Neural progenitor cell (in vitro differentiated cells): Measurements from ENCODE around the gene OR52A1.

ENCODE experiments used
- EZH2 ChIP-seq: fragments of 200-600 bp; sonication (generic); IDR thresholded peaks from 2 replicates; pipeline ENCODE4 v1.6.1; 2017; ENCODE audit warnings: antibody characterized with exemption, mild to moderate bottlenecking, moderate library complexity
- TF ChIP-seq, protein P1 (sequence below): fragments of 200-600 bp; sonication (generic); IDR thresholded peaks from 2 replicates; pipeline ENCODE4 v1.5.1; 2017; ENCODE audit warnings: antibody characterized with exemption, mild to moderate bottlenecking

- TF ChIP-seq, protein P1, sequence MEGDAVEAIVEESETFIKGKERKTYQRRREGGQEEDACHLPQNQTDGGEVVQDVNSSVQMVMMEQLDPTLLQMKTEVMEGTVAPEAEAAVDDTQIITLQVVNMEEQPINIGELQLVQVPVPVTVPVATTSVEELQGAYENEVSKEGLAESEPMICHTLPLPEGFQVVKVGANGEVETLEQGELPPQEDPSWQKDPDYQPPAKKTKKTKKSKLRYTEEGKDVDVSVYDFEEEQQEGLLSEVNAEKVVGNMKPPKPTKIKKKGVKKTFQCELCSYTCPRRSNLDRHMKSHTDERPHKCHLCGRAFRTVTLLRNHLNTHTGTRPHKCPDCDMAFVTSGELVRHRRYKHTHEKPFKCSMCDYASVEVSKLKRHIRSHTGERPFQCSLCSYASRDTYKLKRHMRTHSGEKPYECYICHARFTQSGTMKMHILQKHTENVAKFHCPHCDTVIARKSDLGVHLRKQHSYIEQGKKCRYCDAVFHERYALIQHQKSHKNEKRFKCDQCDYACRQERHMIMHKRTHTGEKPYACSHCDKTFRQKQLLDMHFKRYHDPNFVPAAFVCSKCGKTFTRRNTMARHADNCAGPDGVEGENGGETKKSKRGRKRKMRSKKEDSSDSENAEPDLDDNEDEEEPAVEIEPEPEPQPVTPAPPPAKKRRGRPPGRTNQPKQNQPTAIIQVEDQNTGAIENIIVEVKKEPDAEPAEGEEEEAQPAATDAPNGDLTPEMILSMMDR, result no peak
- TF ChIP-seq EZH2, result no peak
Observed at GRCh38 chr11:5096011-5096410, 58.5 kb downstream of the OR52A1 start.
